NCI-H748 treated with DMSO at 0.1 percent for 48 hours (cell line): Measurements from ENCODE around the gene DMWD.

ENCODE experiments used
- DNase-seq: peaks from one replicate; lab custom pipeline; 2025; lab: John Stamatoyannopoulos, UW

Gene DMWD

DNA sequence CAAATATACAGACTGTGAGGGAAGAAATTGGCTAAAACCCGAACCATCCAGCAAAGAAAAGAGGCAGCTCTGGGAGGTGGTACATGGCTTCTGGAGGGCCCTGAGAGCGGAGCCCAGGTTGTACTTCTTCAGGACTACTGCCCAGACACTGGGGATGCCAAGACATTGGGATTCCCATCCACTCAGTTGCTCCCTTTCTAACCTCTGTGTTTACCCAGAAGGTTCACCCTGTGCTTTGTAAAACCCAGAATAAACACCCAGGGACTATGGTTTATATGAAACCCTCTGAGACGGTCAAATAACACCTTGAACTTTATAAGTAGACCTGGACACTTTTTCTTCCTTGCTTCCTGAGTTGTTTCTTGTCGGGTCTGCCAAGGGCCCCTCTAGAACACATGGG lies 49.7 kb downstream of the DMWD start:
- DNase-seq: no peak

DNA sequence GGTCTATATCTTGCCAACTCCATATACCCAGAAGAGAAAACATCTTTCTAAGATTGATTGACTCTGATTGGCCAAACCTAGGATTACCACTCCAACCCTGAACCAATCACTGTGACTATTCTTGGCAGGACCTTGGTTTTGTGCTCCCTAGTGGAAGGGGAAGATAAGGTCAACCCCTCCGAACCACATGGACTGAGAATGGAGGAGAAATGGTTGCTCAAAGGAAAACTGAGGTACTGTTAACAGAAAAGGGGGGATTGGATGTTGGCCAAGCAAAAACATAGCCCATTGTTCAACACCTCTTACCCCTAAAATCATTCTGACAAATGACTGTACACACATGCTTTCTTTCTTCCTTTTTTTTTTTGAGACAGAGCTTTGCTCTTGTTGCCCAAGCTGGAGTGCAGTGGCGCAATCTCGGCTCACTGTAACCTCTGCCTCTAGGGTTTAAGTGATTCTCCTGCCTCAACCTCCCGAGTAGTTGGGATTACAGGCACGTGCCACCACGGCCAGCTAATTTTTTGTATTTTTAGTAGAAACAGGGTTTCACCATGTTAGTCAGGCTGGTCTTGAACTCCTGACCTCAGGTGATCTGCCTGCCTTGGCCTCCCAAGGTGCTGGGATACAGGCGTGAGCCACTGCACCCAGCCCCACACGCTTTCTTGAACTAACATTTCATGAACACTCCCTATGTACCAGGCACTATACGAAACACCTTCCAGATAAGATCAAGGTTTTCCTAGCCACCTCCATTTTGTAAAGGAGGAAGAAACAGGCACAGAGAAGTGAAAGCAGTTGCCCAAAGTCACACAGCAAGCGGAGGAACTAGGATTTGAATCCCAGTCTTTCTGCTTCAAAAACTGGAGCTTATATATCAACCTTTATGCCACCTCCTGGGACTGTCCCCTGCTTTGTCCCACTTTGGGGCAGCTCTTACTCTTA lies 52.9 kb downstream of the DMWD start:
- DNase-seq: no peak

DNA sequence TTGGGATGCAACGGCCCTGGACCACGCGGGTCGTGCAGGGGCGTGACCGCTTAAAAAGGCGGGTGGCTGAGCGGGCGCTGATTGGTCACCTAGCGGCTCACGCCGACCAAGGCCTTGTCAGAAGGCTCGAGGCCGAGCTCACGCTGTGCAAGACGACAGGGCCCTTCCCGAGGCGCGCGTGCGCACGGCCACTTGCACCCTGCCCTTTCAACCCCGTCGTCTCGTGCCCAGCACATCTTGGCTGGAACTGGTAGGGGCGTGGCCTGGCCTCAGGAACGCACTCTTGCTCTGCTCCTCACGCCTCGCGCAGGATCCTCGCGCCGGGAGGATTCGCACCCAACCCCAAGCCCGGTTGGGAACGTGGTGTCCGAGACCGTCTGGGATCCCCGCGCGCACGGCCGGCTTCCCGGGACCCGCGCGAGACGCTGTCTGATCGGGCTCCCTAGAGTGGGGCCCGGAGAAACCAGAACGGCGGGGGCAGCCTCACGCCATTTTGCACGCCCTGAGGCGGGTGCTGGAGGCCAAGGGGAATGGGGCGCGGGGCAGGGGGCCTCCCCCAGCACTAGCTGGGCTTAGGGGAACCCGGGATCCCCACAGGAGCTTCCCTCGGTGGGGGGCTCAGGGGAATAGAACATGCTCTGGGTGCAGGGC lies 59.4 kb downstream of the DMWD start, which contains the start of gene MEIOSIN:
TSS of gene MEIOSIN (plus strand) at position 280 of the 651 bp plus-strand sequence. CDS start 1,938 bp downstream, outside the sequence.
- DNase-seq: no peak
